GM18909 (cell line): ENCODE data around the gene GFOD1.
"Not testable (repeated sequence)": the region's sequence is repeated elsewhere in the genome, so short reads cannot be mapped to it uniquely, and the experiment has no call there.

Experiments
- ATAC-seq: cut with Tn5 transposase; IDR thresholded peaks from one replicate; pipeline ENCODE4 v1.9.1; 2021; ENCODE audit warnings: mild to moderate bottlenecking; ENCODE audit not compliant: unreplicated experiment, poor library complexity

The GFOD1 gene

GRCh38 chr6:13511913-13512717 is 24.7 kb upstream of the GFOD1 start:
- no peak for ATAC-seq

- not testable (repeated sequence) for ATAC-seq
Observed at GRCh38 chr6:13511141-13511571, 23.8 kb upstream of the GFOD1 start.

- not testable (repeated sequence) for ATAC-seq
Observed at GRCh38 chr6:13510433-13510832, 23.0 kb upstream of the GFOD1 start.

GRCh38 chr6:13508711-13509705 is 21.6 kb upstream of the GFOD1 start:
- no peak for ATAC-seq

- ATAC-seq, result no peak
Observed at GRCh38 chr6:13507306-13507860, 20.0 kb upstream of the GFOD1 start.

- no peak for ATAC-seq
Observed at GRCh38 chr6:13505345-13505734, 17.9 kb upstream of the GFOD1 start.

GRCh38 chr6:13504611-13505344 is 17.4 kb upstream of the GFOD1 start:
- ATAC-seq, result no peak

- ATAC-seq, result no peak
Observed at GRCh38 chr6:13500915-13501314, 13.5 kb upstream of the GFOD1 start.

- no peak for ATAC-seq
Observed at GRCh38 chr6:13500264-13500663, 12.9 kb upstream of the GFOD1 start.

GRCh38 chr6:13496513-13497190 is 9.3 kb upstream of the GFOD1 start:
- no peak for ATAC-seq

GRCh38 chr6:13495818-13496217 is 8.4 kb upstream of the GFOD1 start:
- no peak for ATAC-seq

- no peak for ATAC-seq
Observed at GRCh38 chr6:13495112-13495776, 7.8 kb upstream of the GFOD1 start.

- no peak for ATAC-seq
Observed at GRCh38 chr6:13494137-13494536, 6.7 kb upstream of the GFOD1 start.

GRCh38 chr6:13493147-13493546 is 5.7 kb upstream of the GFOD1 start:
- no peak for ATAC-seq

GRCh38 chr6:13492357-13492756 is 5.0 kb upstream of the GFOD1 start:
- ATAC-seq, result no peak

GRCh38 chr6:13491538-13491937 is 4.1 kb upstream of the GFOD1 start:
- ATAC-seq, result no peak

- no peak for ATAC-seq
Observed at GRCh38 chr6:13490402-13490801, 3.0 kb upstream of the GFOD1 start.

GRCh38 chr6:13488896-13489237 is 1.5 kb upstream of the GFOD1 start:
- no peak for ATAC-seq
